Measurements from ENCODE around the gene OGDH.

GRCh38 chr7:44724276-44724675, 117.8 kb downstream of the OGDH start:
- no peak for TF ChIP-seq CTCF (IDR thresholded peaks at IDR 0.05)
- no peak for TF ChIP-seq EP300 (IDR thresholded peaks at IDR 0.05; ENCODE audit: low read depth)

Data from transverse colon (tissue), 3 donors.